Measurements from ENCODE around the gene ALDH1A2.

ALDH1A2 gene

DNA sequence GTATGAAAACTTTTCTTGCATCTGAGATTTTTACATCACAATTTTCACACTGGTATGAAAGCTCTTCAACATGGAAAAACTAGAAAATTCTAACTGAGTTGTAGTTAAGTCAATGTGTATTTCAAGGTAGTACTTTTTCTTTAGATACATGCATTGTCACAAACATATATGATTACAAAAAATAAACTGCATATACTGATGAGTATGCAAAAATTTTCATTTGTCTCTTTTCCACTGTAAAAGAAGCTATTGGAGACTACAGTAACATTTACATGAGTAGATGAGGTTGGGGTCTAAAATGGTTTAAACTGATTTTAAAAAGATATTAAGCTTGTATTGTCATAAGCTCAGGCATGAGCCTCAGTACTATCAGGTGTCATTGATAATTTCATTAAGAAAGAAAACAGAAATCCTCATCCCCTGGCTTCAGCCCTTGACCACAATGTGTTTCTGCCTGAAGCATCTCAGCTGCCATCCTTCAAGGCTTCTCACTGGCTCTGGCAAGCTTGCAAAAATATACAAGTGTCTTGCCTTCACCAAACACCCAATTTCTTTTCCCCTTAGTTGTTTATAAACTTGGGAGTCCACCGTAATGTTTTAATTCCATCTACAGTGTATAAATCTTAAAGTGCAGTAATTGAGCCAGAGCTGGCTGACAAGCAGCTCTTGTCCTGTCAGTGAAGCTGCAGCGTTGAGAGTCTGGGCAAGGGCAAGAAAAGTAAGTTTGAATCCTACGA is 71.9 kb downstream of the ALDH1A2 start:
- no peak for DNase-seq

DNA sequence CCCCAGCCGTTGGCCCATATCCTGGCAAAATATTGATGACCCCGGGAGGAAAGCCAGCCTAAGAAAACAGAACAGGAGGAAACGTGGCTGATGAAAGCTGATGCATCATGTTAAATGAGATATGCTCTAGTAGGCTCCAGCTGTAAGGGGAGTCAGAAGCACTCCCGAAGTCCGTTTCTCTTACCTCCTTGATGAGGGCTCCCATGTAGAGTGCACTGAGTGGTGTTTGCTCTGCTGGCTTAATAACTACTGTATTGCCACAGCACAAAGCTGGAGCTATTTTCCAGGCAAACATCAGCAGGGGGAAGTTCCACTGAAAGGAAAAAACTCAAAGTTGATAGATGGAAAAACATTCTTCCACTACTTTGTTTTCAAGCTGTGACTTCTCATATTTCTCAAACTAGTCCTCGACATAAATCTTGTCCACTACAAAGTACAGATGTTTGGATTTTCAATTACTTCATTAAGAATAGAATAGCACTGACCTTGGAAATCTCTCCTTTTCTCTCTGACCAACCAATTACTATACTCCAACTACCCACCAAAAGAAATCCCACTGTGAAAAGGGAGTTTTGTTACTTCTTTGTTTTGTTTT is 72.7 kb downstream of the ALDH1A2 start:
- no peak for DNase-seq

DNA sequence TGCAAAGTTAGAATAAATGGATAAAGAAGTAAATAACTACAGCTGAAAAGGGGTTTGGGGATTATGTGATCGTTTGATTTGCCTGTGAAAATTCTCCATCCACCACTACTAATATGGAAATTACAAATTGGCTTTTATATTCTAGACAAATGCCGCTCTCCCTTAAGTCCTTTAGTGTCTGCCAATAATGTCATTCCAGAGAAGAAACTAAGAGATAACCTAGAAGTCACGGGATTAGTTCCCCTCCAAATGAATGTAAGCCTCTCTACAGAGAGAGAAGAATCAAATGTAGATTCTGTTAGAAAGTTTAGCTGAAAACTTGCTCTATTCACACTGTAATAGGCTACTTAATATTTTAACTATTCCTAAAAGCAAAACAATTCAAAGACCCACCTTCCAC is 92.0 kb downstream of the ALDH1A2 start:
- DNase-seq: no peak

DNA sequence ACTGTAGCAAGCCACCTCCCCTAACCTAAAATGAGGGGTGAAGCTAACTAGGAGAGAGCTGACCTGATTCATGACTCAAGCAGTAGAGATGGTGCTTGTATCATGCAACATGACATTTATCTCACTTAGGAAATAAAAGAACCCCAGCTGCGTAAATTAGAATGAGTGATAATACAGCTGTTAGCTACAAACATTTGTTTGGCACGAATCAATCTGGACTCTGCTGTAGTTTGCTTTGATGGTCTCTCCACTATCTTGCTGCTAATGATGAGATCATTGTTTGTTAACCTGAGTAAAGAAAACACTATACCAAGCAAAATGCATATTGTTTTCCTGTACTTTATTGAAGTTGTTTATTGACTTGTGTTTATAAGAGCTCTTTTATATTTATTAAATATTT is 92.6 kb downstream of the ALDH1A2 start:
- DNase-seq: no peak

DNA sequence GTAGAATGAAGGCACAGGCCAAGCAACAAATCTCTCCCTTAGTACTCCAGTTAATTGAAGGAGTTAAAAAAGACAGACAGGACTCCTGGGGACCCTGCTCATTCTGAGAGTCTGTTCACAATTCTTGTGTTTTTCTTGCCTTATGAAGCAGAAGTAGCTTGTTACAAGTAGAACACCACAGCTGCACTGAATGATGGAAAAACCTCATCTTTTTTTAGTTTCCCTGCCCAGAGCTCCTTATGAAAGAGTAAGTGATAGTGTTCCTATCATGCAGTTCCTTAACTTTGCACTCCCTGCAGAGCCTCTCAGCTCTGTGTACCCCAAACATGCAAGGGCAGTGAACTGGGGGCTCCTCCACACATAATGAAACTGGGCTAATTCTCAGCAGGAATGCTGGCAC is 95.5 kb downstream of the ALDH1A2 start:
- DNase-seq: no peak

DNA sequence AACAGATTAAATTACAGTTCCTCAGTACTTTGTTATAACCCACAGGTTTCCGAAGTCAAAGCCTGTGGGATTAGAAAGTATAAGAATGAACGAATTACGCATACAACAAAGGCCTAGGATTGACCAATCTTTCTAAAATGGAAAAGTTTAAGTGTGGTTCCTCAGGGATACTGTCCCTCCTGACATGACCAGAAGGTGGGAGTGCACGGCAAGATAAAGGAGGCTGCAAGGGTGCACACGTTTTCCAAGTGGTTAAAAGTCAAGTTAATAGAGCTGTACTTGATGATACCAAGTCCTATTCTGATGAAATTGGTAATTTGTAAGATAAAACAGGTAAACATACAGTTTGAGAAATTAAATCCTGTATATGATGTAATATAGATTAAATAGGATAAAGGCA is 96.2 kb downstream of the ALDH1A2 start:
- DNase-seq: no peak

DNA sequence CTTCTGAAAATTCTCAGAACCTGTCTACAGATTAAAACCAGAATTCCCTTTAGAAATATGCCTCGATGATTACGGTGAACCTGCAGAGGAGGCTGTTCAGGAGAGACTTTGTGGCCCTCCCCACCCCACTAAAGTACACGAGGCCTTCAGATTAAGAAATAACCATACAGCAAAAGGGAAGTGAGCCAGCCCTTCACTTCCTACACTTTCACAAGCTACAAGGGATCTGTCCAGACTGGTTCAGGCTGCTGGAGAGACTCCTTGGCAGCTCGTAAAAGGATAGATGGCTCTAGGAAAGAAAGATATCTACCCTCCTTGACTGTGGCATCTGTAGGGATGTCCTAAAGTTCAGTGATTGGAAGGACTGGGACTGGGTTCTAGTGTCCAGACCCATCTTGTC is 102.6 kb downstream of the ALDH1A2 start:
- DNase-seq: no peak

DNA sequence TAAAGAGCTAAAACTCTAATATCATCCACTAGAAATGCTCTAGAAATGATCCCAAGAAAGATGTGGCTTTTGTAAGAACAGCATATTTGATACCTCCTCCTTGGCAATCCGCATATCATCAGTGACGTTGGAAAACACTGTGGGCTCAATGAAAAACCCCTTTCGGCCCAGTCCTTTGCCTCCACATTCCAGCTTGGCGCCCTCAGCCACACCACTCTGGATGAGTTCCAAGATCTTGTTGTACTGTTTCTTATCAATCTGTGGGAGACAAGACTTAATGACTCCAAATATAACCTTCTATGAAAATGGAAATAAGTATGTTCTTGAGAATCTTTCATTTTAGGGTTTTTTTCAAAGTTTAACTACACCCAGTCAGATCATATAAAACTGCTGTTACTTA is 103.6 kb downstream of the ALDH1A2 start:
- DNase-seq: no peak

DNA sequence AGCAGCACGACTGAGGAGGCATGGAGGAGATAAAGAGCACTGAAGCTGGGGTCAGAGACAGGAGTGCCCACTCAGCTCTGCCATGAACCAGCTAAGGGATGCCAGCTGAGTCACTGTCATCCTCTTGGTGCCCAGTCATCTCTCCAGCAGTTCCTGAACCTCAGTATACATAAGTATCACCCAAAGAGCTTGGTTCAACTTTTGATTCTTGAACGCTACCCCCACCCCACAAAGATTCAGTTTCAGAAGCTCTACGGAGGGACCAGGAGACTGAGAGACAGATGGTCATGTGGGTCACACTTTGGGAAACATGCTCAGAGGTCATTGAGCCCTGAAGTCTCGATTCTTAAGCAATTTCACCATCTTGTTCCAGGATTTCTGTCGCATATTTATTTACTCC is 108.4 kb downstream of the ALDH1A2 start:
- no peak for DNase-seq

DNA sequence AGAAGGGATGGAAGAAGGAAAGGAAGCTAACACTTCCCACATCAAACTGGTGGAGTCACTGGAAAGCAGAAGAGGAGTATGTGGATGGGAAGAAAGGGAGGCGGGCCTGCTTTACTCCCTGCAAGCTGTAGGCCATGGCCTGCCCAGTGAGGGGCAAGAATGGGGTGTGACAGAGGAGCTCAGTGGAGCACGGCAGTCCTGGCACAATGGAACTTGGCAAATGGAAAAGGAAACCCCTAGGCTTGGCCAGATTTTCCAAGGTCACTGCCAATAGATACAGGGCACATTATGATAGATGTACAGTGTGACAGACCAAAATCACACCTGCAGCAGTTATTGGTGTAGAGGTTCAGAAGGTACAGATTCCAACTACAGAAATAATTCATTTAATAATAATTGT is 111.6 kb downstream of the ALDH1A2 start:
- DNase-seq: no peak

DNA sequence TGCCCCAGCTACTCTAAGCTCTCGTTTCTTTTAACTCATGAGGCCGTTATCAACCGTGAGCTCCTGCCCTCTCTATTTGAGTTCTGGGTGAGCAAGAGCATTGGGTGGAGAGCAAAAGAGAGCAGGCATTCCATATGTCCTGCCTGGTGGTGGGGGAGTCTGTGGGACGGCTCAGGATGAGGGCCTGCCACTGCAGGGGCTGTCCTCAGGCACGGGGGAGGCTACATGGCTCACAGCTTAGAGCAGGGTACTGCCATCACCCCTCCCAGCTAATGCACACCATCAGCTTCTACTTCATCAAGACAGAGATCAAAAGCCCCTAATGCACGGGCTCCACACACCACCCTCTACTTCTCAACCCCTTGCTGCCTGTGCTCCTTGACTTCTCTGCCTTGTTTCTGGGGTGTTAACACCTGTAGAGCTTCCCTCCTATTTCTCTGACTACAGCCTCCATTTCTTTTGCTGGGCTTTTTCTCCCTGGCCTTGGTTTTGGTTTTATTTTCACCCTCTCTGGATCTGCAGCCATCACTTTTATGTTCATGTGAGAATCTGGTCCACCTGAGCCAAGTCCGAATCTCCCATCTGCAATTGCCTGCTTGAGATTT is 114.1 kb downstream of the ALDH1A2 start:
- no peak for DNase-seq

DNA sequence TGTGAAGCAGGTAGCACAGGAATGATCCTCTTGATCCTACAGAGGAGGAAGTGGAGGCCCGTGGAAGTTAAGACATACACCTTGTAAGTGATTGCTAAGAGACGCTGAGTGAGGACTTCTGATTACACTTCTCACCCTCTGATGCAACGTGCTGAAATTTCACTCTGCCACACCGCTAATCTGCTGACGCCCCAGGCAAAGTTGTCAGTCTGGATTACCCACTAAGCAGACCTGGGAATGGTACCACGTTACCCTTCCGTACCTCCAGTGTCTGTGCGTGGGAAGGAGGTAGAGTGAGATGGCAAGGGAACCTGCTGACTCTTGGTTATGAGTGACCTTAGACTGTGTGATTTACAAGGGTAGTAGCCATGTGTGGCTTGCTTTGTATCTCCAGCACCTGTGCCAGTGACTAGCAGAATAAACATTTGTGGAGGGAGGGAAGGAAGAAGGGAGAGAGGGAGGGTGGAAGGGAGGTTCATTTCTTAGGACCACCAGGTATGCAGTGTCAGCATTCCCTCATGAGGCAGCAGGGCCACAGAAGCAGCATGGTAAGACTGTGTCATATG is 115.0 kb downstream of the ALDH1A2 start:
- DNase-seq: no peak

DNA sequence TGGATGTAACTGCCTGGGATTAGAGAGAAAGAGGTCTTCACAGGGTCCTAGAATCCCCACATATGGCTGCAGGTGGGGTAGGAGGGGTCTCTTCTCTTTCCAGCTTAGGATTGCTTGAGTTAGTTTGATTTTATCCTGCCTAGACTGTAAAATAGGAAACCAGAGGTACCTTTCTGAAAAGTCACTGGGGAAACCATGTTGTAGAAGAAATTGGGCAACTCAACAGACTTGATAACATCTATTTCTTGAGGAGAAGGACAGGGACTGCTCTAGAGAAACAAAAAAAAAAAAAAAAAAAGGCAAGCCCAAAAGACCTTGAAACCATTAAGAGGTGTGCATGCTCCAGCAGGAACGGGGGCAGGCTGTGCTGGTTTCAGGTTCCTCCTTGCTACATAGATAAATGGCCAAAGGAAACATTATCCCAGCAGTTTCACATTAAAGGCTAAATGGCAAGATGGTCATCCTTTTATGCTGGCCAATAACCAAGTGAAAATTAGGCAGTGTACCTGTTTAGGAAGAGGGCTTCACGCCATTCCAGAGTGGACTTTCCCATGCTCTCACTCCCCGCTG is 116.1 kb downstream of the ALDH1A2 start:
- DNase-seq: no peak

DNA sequence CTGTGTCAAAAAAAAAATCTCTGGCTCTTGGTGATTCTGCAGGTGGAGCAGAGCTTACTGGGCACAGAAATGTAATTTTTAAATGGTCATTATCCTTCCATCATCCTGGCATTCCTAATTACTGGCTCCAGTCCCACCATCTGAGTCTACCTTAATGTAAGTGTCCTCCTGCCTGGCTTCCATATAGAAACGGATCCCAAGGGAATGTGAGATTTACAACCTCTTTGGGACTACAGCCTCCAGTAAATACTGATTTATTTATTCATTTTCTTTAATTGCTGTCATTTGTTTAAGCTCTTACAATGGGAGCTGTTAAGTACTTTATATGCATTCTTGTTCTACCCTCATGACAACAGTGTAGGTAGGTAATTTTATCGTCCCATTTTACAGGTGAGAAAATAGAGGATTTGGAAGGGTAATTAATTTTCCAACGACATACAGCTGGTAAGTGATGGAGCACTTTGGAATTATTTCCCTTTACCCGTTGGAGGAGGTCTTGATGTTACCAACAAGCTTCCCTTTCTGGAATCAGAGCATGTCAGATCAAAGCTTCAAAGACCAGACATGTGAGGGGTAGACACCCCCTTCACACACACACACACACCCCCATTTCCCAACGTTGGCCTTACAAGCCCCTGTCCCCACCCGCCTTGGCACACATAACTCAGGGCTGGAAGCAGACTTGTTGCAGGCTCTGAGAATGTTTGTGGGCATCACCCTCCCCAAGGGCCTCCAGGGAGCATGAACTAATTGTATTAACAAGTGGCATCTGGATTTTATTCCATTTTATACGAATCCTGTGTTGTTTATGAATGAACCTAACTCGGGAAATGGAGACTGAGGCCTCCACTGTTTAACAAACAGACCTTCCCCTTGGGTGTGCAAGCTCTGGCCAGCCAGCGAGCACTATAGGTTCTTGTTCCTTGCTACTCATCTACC is 116.9 kb downstream of the ALDH1A2 start:
- DNase-seq: no peak

DNA sequence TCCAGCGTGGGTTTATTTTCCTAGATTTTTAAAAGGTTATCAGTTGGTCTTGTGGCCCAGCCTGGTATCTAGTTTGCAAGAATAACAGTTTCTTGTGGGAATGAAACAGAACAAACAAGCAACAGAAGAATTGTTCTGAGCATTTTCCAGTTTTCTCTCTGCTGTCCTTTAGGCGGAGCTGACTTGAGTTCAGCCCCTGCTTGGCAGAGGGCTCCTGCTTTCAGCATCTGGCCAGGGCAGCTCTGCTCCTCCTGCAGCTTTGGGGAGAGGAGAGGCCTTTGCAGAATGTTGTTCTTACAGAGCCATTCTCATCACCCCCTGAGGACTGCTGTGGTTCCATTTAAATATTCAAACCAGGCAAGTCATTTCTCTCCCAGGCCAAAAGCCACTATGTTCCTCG is 117.7 kb downstream of the ALDH1A2 start:
- no peak for DNase-seq

DNA sequence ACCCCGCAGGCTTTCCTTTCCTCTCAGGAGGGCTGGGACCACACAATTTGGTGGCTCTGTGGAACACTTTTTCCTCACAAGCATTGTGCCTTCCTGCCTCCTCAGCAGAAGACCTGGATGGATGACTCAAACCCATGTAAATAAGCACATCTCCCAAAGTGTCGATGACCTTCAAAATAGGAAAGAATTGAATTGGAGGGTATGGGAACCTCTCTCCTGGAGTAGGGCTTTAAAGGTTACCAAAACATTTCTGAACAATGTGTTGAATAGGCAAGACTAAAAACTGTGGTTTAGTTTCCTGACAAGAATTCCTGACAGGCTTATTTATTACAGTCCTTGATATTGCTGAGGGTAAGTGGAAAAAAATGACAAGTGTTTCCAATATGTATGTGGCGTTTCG is 118.2 kb downstream of the ALDH1A2 start:
- no peak for DNase-seq

DNA sequence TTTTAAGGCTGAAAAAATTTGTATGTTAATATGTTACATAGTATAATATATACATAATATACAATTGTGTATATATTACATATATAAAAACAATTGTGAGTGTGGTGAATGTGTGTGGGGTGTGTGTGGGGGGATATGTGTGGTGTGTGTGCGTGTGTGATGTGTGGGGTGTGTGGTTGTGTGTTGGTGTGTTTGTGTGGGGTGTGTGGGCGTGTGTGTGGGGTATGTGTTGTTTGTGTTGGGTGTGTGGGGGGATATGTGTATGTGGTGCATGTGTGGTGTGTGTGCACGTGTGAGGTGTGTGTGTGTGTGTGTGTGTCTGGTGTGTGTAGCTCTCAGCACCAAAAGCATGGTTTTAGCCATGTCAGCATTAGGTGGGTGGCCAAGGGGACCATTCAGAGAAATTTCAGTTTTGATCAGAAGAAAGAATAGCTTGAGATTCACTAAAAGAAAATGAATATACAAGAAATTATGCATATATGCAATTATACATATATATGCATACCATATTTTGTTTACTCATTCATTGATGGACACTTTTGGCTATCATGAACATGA is 118.9 kb downstream of the ALDH1A2 start:
- DNase-seq: no peak

DNA sequence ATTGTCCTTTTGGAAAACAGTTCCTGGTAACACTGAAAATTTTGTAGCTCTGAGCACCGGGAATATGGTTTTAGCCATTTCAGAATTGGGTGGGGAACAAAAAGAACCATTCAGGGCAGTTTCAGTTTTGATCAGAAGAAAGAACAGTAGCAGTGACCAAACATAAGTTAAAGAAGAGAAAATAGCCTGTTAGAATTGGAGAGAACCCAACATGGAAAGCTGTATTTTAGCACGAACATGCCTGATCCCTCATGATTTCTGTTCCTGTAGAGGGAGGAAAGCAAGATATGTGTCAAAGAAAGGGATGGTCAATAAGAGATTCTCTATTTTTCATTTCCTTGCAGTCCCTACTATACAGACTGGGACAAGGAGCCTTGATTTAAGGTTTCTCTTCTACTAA is 119.9 kb downstream of the ALDH1A2 start:
- no peak for DNase-seq

DNA sequence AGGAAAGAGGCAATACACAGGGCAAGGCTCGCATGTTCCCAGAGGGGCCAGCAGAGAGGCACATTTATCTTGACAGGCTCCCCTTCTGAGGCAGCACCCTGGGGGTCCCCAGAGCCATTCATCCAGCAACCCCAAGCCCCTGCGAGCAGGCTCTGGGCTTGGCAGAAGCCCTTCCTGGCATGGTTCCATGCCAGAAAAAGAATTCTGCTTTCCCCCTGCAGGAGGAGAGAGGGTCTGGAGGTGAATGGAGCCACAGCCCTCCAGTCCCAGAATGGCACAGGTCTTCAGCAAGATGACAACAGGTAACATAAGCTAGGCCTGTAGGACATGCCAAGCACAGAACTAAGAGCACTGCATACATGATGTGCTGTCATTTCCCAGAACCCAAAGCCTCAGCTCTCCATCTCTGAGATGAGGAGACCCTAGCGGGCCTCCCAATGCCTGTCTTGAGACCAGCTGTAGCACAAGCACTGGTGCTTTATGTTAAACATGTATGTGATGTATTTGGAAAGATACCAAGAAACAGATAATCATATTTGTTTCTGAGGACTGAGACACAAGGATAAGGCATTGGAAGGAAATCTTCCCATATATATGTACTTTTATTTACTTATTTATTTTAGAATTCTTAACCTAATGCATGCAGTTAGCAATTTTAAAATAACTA is 121.6 kb downstream of the ALDH1A2 start:
- DNase-seq: no peak

DNA sequence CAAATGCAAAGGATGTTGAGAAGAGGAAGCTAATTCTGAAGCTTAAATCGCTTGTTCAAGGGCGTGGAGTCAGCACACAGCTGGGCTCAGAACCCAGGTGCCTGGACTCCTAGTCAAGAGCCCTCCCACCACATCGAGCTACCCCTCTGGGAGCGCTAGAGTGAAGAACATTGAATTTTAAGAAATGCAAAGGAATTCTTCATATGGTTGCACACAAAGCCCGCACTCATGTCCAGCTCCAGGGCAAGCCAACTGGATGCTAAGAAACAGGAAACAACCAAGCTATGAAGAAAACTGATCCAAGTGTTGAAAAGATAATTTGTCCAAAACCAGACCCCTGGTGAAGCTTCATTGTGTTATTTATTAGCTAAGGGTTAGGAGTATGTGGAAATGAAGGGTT is 122.3 kb downstream of the ALDH1A2 start:
- no peak for DNase-seq

DNA sequence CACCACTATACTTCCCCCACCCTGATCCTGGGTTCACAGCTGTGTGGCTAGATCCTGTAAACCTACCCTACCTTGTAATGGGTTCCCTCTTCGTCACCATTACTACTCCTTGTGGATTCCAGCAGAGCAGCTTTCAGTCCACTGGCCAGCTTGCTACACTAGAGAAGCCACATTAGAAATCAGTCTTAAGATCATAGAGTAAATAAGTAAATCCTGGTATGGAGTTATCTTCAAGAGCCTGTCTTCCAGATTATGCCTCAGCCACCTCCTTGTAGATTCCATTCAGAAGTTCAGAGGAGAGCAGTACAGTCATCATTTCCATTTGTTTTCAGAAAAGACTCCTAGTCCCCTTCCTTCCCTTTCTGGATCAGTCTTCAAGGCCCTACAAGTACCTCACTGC is 123.7 kb downstream of the ALDH1A2 start:
- DNase-seq: no peak

DNA sequence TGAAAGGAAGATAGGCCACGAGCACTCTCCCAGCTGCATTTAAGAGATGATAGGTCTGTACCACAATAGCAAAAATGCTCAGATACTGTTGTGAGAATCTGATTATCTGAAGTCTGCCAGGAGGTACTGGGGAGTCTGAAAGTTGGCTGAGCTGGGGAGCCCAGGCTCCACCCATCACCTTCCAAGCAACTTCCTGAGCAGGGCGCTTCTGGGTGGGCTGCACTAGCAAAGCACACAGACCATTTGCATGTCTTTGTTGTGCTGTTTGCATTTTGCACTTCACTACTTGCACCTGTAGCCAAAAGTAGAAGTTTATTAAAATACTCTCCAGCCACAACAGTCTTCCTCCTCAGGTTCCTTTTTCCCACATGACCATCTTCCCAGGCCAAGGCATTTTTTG is 133.2 kb downstream of the ALDH1A2 start:
- no peak for DNase-seq
